GM12892 (cell line): ENCODE results near the gene ADCY9.

ENCODE experiments used
- POLR2A ChIP-seq: IDR thresholded peaks from 2 replicates; pipeline ENCODE4 v1.6.1; 2011; ENCODE audit warnings: low read depth, low read length, control low read depth
- POLR2AphosphoS5 ChIP-seq: IDR thresholded peaks from 2 replicates; pipeline ENCODE4 v1.6.1; 2011; ENCODE audit warnings: low read depth, low read length, control low read depth
- TAF1 ChIP-seq: IDR thresholded peaks from 2 replicates; pipeline ENCODE4 v1.6.1; 2011; ENCODE audit warnings: low read depth, mild to moderate bottlenecking, control low read depth, low read length, borderline replicate concordance

GRCh38 chr16:4090351-4090851 is 25.8 kb downstream of the ADCY9 start:
- no peak for TF ChIP-seq POLR2AphosphoS5
- TF ChIP-seq POLR2A, result no peak
- no peak for TF ChIP-seq TAF1
